ENCODE measurements around the gene CNTNAP2.

Gene CNTNAP2

DNA sequence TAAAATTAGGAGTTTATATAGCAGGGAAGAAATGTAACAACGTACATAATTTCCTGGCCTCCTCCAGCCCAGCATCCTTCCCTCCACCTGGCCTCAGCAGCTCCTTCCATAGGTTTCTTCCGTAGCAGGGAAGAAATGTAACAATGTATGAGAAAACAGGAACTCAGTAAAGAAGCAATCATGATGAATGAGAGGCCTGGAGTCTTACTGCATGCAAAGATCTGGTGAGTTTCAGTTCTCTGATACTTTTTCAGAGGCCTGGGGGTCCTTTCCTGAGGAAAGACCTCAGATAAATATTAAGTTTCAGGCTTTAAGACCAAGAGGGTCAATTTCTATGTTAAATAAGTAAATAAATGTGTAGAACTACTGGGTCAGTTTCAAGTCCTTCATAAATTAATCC, 2318.3 kb downstream of the CNTNAP2 start:
- H3K4me1 ChIP-seq, result peaks cover 3% of the 10 kb centered on the region; the same call in 1 of the 2 replicates
- TF ChIP-seq, protein P1, sequence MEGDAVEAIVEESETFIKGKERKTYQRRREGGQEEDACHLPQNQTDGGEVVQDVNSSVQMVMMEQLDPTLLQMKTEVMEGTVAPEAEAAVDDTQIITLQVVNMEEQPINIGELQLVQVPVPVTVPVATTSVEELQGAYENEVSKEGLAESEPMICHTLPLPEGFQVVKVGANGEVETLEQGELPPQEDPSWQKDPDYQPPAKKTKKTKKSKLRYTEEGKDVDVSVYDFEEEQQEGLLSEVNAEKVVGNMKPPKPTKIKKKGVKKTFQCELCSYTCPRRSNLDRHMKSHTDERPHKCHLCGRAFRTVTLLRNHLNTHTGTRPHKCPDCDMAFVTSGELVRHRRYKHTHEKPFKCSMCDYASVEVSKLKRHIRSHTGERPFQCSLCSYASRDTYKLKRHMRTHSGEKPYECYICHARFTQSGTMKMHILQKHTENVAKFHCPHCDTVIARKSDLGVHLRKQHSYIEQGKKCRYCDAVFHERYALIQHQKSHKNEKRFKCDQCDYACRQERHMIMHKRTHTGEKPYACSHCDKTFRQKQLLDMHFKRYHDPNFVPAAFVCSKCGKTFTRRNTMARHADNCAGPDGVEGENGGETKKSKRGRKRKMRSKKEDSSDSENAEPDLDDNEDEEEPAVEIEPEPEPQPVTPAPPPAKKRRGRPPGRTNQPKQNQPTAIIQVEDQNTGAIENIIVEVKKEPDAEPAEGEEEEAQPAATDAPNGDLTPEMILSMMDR (IDR thresholded peaks at IDR 0.05; ENCODE audit: low read depth, low read length), result no peak
- no peak overlapping the region for H3K4me3 ChIP-seq (ENCODE audit: low read depth, low read length)
- DNase-seq, result no peak
- no peaks in the 10 kb centered on the region for H3K36me3 ChIP-seq
- H3K9me3 ChIP-seq, result no peaks in the 10 kb centered on the region
- no peaks in the 10 kb centered on the region for H3K27me3 ChIP-seq

DNA sequence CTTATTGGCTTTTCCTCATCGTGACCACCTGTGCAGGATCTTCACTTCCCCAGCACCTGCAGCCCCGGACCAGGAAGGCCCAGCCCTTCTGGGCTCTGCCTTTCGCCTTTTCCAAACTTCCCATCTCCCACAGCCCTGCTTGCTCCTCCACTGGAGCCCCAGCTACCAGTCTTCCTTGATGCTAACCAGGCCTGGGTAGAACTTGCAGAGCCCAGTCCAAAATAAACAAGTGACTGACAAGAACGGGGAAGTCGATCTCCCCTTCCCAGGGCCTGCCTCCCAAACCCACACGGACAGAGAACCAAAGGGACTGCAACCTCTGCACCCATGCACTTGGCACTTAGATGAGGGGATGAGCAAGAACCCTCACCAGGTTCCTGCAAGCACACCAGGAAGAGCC, 2319.1 kb downstream of the CNTNAP2 start:
- no peak for DNase-seq
- Histone ChIP-seq H3K4me1 (peaks cover 3% of the 10 kb centered on the region; the same call in 1 of the 2 replicates), H3K4me3 (ENCODE audit: low read depth, low read length) (no peak overlapping the region), H3K36me3 (no peaks in the 10 kb centered on the region), H3K9me3 (no peaks in the 10 kb centered on the region), H3K27me3 (no peaks in the 10 kb centered on the region)
- TF ChIP-seq, protein P1 (IDR thresholded peaks at IDR 0.05; ENCODE audit: low read depth, low read length), result no peak

DNA sequence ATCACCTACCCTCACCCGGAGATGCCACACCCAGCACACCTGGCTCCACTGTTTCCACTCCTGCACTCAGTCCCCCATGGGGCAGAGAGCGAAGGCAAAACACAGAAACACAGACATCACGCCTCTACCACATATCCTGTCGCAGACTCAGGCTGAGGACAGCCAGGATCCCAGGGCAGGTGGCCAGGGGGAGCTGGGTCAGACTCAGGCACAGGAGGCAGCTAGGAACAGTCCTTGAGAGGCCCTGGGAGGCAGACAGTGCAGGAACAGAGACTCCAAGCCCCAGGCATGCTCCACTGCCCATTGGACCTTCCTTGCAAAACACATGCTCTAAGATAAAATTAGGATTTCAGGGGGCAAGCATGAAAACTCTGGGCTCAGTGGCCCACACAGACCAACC, 2319.5 kb downstream of the CNTNAP2 start:
- no peak for DNase-seq

DNA sequence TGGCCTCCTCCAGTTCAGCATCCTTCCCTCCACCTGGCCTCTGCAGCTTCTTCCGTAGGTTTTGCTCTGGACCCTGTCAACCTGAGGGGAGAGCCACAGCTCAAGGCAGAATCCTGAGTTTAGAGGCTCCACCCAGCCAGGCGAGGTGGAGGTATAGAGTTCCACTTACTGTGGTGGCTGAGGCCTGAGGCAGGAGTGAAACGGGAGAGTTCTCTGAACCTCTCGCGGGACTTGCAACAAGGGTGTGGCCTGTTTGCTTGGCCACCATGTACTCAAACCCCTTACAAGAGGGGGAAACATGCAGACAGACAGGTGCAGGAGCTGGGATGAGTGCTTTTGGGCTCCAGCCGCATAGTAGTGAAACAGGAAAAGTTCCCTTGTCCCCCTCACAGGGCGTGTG, 2320.0 kb downstream of the CNTNAP2 start:
- no peaks in the 10 kb centered on the region for H3K36me3 ChIP-seq
- H3K4me1 ChIP-seq, result peaks cover 3% of the 10 kb centered on the region; the same call in 1 of the 2 replicates
- H3K4me3 ChIP-seq (ENCODE audit: low read depth, low read length), result no peak overlapping the region
- TF ChIP-seq, protein P1 (IDR thresholded peaks at IDR 0.05; ENCODE audit: low read depth, low read length), result no peak
- H3K9me3 ChIP-seq, result no peaks in the 10 kb centered on the region
- H3K27me3 ChIP-seq, result no peaks in the 10 kb centered on the region
- DNase-seq, result no peak

More for the DNA sequence above, 2319.5 kb downstream of the CNTNAP2 start:
- no peaks in the 10 kb centered on the region for H3K9me3 ChIP-seq
- TF ChIP-seq, protein P1 (IDR thresholded peaks at IDR 0.05; ENCODE audit: low read depth, low read length), result no peak
- no peak overlapping the region for H3K4me3 ChIP-seq (ENCODE audit: low read depth, low read length)
- peaks cover 3% of the 10 kb centered on the region; the same call in 1 of the 2 replicates for H3K4me1 ChIP-seq
- no peaks in the 10 kb centered on the region for H3K27me3 ChIP-seq
- H3K36me3 ChIP-seq, result no peaks in the 10 kb centered on the region

DNA sequence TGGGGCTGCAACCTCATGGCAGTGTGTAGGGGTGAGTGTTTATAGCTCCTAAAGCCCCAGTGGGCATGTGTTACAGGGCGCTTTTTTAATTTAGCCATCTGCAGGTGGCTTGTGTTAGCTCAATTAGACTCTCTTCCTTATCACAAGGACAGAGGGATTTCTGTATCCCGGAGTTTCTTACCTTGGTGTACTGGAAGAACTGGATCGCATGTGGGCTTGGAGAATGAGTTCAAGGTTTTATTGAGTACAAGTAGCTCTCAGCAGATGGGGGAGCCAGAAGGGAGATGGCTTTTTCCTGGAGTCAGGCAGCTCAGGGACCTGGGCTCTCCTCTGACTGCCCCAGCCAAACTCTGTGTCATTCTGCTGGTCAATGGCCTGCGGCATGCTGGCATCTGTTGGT, 2320.4 kb downstream of the CNTNAP2 start:
- TF ChIP-seq, protein P1 (IDR thresholded peaks at IDR 0.05; ENCODE audit: low read depth, low read length), result no peak
- no peaks in the 10 kb centered on the region for H3K27me3 ChIP-seq
- no peak for DNase-seq
- H3K4me1 ChIP-seq, result peaks cover 3% of the 10 kb centered on the region; the same call in 1 of the 2 replicates
- H3K36me3 ChIP-seq, result no peaks in the 10 kb centered on the region
- H3K9me3 ChIP-seq, result no peaks in the 10 kb centered on the region
- no peak overlapping the region for H3K4me3 ChIP-seq (ENCODE audit: low read depth, low read length)

DNA sequence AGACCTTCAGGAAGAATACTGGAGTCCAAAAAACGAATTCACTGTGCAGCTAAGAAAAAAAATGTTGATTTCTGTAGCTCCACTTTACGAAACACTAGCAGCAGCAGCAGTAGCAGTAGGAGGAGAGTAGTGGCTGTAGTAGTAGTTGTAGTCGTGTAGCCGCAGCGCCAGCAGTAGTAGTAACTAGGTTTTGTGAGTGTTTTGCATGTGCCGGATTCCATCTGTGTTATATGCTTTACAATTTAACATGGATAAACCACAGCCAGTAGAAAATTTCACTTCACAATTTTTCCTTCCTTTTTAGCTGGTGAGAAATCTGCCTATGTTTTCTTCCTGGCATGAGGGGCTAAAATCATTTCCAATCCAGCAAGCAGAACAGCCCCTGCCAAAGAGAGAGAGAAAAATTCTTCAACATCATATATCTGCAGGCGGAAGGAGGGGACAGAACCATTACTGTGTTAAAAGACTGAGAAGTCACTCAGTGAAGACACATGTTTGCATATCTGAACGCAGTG, 2325.6 kb downstream of the CNTNAP2 start:
- Histone ChIP-seq H3K27me3 (no peaks in the 10 kb centered on the region), H3K9me3 (peaks cover 5% of the 10 kb centered on the region), H3K4me3 (ENCODE audit: low read depth, low read length) (no peak overlapping the region), H3K4me1 (no peaks in the 10 kb centered on the region), H3K36me3 (no peaks in the 10 kb centered on the region)
- DNase-seq, result no peak
- TF ChIP-seq, protein P1 (IDR thresholded peaks at IDR 0.05; ENCODE audit: low read depth, low read length), result no peak
